IMR-90 (cell line): ENCODE measurements around the gene ADAMTS12. TPM values are rescaled to one million over a fixed set of nuclear protein-coding genes. Genes with fewer than 3 reads are reported as not detected.

Experiments
- ATAC-seq: fragments of 200-7000 bp; cut with Tn5 transposase; 2 replicates; pipeline ENCODE4 v1.9.1; 2020; ENCODE audit warnings: low read depth, mild to moderate bottlenecking, moderate library complexity
- BruUV-seq: library from RNA; stranded (reverse); fragments of 400-500 nt; replicated peaks from 2 replicates; lab custom pipeline; 2021; lab: Mats Ljungman, UMichigan
- CTCF ChIA-PET: fragments of 300-600 bp; formaldehyde crosslinking; extraction: SDS; loops from one replicate; lab custom pipeline; 2021; ENCODE audit warnings: antibody characterized with exemption; lab: Yijun Ruan, JAX
- POLR2A ChIA-PET: fragments of 300-600 bp; sonication (Branson Sonifier 250); formaldehyde crosslinking; loops from one replicate; lab custom pipeline; 2022; ENCODE audit warnings: antibody characterized with exemption; ENCODE audit not compliant: unreplicated experiment; lab: Charles Lee
- DNase-seq: peaks from one replicate; pipeline ENCODE4 v3.0.0; 2013
- H2AFZ ChIP-seq: replicated peaks from 2 replicates; pipeline ENCODE3; 2013; ENCODE audit warnings: low read length, mild to moderate bottlenecking; ENCODE audit not compliant: poor library complexity
- H2AK5ac ChIP-seq: 2 replicates; pipeline ENCODE4 v1.6.1; 2013; ENCODE audit warnings: low read depth, low read length, inconsistent platforms
- H2AK9ac ChIP-seq: replicated peaks from 2 replicates; pipeline ENCODE3; 2013; ENCODE audit warnings: mild to moderate bottlenecking, low read depth, low read length, moderate library complexity; ENCODE audit not compliant: poor library complexity
- H2BK120ac ChIP-seq: 2 replicates; pipeline ENCODE4 v1.6.1; 2013; ENCODE audit warnings: low read depth, low read length, inconsistent platforms
- H2BK15ac ChIP-seq: 3 replicates; pipeline ENCODE4 v1.6.1; 2013; ENCODE audit warnings: low read depth, low read length, inconsistent platforms
- H2BK20ac ChIP-seq: 2 replicates; pipeline ENCODE4 v1.6.1; 2013; ENCODE audit warnings: low read depth, mild to moderate bottlenecking, inconsistent platforms, low read length, moderate library complexity
- H2BK5ac ChIP-seq: 2 replicates; pipeline ENCODE4 v1.6.1; 2013; ENCODE audit warnings: mild to moderate bottlenecking, low read depth, low read length, inconsistent platforms; ENCODE audit not compliant: poor library complexity, severe bottlenecking
- H3K14ac ChIP-seq: replicated peaks from 2 replicates; pipeline ENCODE4 v1.6.1; 2013; ENCODE audit warnings: low read depth, low read length, inconsistent platforms
- H3K18ac ChIP-seq: 2 replicates; pipeline ENCODE4 v1.6.1; 2013; ENCODE audit warnings: low read depth, low read length, control low read depth
- H3K23ac ChIP-seq: 2 replicates; pipeline ENCODE4 v1.6.1; 2013; ENCODE audit warnings: low read depth, low read length, inconsistent platforms
- H3K27ac ChIP-seq: 2 replicates; pipeline ENCODE4 v1.5.1; 2013; ENCODE audit warnings: mild to moderate bottlenecking, control low read depth, low read length; ENCODE audit not compliant: insufficient read depth
- H3K27me3 ChIP-seq: 2 replicates; pipeline ENCODE4 v1.6.1; 2013; ENCODE audit warnings: low read length; ENCODE audit not compliant: control insufficient read depth, insufficient read depth
- H3K36me3 ChIP-seq: 2 replicates; pipeline ENCODE4 v1.6.1; 2013; ENCODE audit warnings: low read length, mixed read lengths; ENCODE audit not compliant: control insufficient read depth, insufficient read depth
- H3K4ac ChIP-seq: 2 replicates; pipeline ENCODE4 v1.6.1; 2013; ENCODE audit warnings: low read depth, low read length, inconsistent platforms
- H3K4me1 ChIP-seq: 2 replicates; pipeline ENCODE4 v1.6.1; 2013; ENCODE audit warnings: low read length, mixed read lengths; ENCODE audit not compliant: control insufficient read depth, insufficient read depth
- H3K4me2 ChIP-seq: 2 replicates; pipeline ENCODE4 v1.6.1; 2013; ENCODE audit warnings: low read depth, mild to moderate bottlenecking, control low read depth, low read length, moderate library complexity
- H3K4me3 ChIP-seq: 2 replicates; pipeline ENCODE4 v1.5.1; 2013; ENCODE audit warnings: low read depth, mild to moderate bottlenecking, control low read depth, low read length, moderate library complexity; ENCODE audit not compliant: insufficient read depth
- H3K56ac ChIP-seq: 2 replicates; pipeline ENCODE4 v1.6.1; 2013; ENCODE audit warnings: low read length, inconsistent platforms; ENCODE audit not compliant: insufficient read depth; ENCODE audit errors: extremely low read depth
- H3K79me1 ChIP-seq, 2 experiments: 2 replicates each; pipeline ENCODE4 v1.6.1; 2013; ENCODE audit warnings: low read length in 2 of 2, inconsistent platforms in 1 of 2, low read depth in 1 of 2
- H3K9ac ChIP-seq: 2 replicates; pipeline ENCODE4 v1.6.1; 2013; ENCODE audit warnings: low read depth, low read length, control low read depth
- H3K9me1 ChIP-seq: 2 replicates; pipeline ENCODE4 v1.6.1; 2013; ENCODE audit warnings: low read length, inconsistent platforms; ENCODE audit not compliant: insufficient read depth
- H3K9me3 ChIP-seq: 2 replicates; pipeline ENCODE4 v1.6.1; 2013; ENCODE audit warnings: low read length; ENCODE audit not compliant: control insufficient read depth, insufficient read depth
- H4K20me1 ChIP-seq: 2 replicates; pipeline ENCODE4 v1.6.1; 2013; ENCODE audit warnings: low read length, inconsistent platforms; ENCODE audit not compliant: insufficient read depth
- H4K5ac ChIP-seq: 2 replicates; pipeline ENCODE4 v1.6.1; 2013; ENCODE audit warnings: mild to moderate bottlenecking, low read depth, low read length, control low read depth
- H4K8ac ChIP-seq, 2 experiments: 2 replicates each; pipeline ENCODE4 v1.6.1; 2013; ENCODE audit warnings: low read depth in 2 of 2, low read length in 2 of 2, control low read depth in 1 of 2, inconsistent platforms in 1 of 2
- H4K91ac ChIP-seq: 2 replicates; pipeline ENCODE4 v1.6.1; 2013; ENCODE audit warnings: low read depth, low read length, inconsistent platforms; ENCODE audit not compliant: insufficient read depth
- BHLHE40 ChIP-seq: fragments of 150-350 bp; IDR thresholded peaks from 2 replicates; pipeline ENCODE4 v1.6.1; 2016; ENCODE audit warnings: mild to moderate bottlenecking, low read depth, low read length
- CEBPB ChIP-seq: IDR thresholded peaks from 2 replicates; pipeline ENCODE4 v1.6.1; 2012; ENCODE audit warnings: low read depth, low read length, improper control_type of control experiment
- CHD1 ChIP-seq: IDR thresholded peaks from 2 replicates; pipeline ENCODE4 v1.6.1; 2012; ENCODE audit warnings: low read depth, low read length, improper control_type of control experiment
- FOS ChIP-seq: fragments of 150-350 bp; IDR thresholded peaks from 2 replicates; pipeline ENCODE4 v1.6.1; 2016; ENCODE audit warnings: low read depth, low read length
- MAFK ChIP-seq: IDR thresholded peaks from 2 replicates; pipeline ENCODE4 v1.6.1; 2012; ENCODE audit warnings: low read depth, low read length, improper control_type of control experiment
- POLR2A ChIP-seq: IDR thresholded peaks from 2 replicates; pipeline ENCODE4 v1.6.1; 2012; ENCODE audit warnings: mild to moderate bottlenecking, low read depth, low read length
- RAD21 ChIP-seq: IDR thresholded peaks from 2 replicates; pipeline ENCODE4 v1.6.1; 2012; ENCODE audit warnings: low read length, improper control_type of control experiment
- RCOR1 ChIP-seq: IDR thresholded peaks from 2 replicates; pipeline ENCODE4 v1.6.1; 2012; ENCODE audit warnings: mild to moderate bottlenecking, low read length, improper control_type of control experiment; ENCODE audit not compliant: insufficient replicate concordance
- RFX5 ChIP-seq: IDR thresholded peaks from 2 replicates; pipeline ENCODE4 v1.8.0; 2012; ENCODE audit warnings: low read depth, mild to moderate bottlenecking, low read length, moderate library complexity
- SMC3 ChIP-seq: fragments of 150-350 bp; IDR thresholded peaks from 2 replicates; pipeline ENCODE4 v1.6.1; 2016; ENCODE audit warnings: low read depth, mild to moderate bottlenecking, antibody characterized with exemption, low read length, moderate library complexity
- WGBS, 2 experiments: methylation state at CpG; one replicate each; pipeline versions ENCODE4 v1.1.5 to v1.1.7; 2013; ENCODE audit warnings: missing lambda C conversion rate in 2 of 2; ENCODE audit not compliant: insufficient read length in 1 of 2; ENCODE audit errors: extremely low coverage in 2 of 2; 5-methylcytosine and 5-hydroxymethylcytosine counted together
- dilution Hi-C: fragments of 300-500 bp; cut with HindIII; formaldehyde crosslinking; loops from one replicate; pipeline ENCODE4 v1.14.3; 2018; ENCODE audit warnings: low sequenced_read_pairs; ENCODE audit not compliant: unreplicated experiment
- in situ Hi-C: fragments of 300-500 bp; cut with MboI; formaldehyde crosslinking; loops from 3 replicates; pipeline ENCODE4 v1.14.3; 2019; ENCODE audit warnings: low sequenced_read_pairs, inconsistent platforms, mixed read lengths
- intact Hi-C: fragments of 100-400 bp; cut with micrococcal nuclease; formaldehyde crosslinking; loops from 2 replicates; pipeline ENCODE4 v1.10.0; 2022
- polyA plus RNA-seq, 3 experiments: library from polyadenylated mRNA; depleted of rRNA; stranded (reverse); fragments of >200 nt; gene quantifications; 2 replicates each; pipeline ENCODE4 v1.2.3, GENCODE V29; 2012; ENCODE audit warnings: low replicate concordance in 1 of 3
- total RNA-seq: library from RNA; depleted of rRNA; stranded (reverse); fragments of >200 nt; gene quantifications from 2 replicates; pipeline ENCODE4 v1.2.3, GENCODE V29; 2012
- TF ChIP-seq, protein P1 (sequence below): fragments of 150-350 bp; IDR thresholded peaks from 2 replicates; pipeline ENCODE4 v1.6.1; 2016; ENCODE audit warnings: low read depth, mild to moderate bottlenecking, low read length, moderate library complexity, borderline replicate concordance
- TF ChIP-seq, protein P2 (sequence below): fragments of 150-350 bp; IDR thresholded peaks from 2 replicates; pipeline ENCODE4 v1.6.1; 2017; ENCODE audit warnings: mild to moderate bottlenecking, antibody characterized with exemption, low read length, low read depth

Gene ADAMTS12
- total and polyA plus RNA-seq, 2 of the 4 experiments (the other 2 are of a cell fraction): 27.3 to 51.3 TPM

DNA sequence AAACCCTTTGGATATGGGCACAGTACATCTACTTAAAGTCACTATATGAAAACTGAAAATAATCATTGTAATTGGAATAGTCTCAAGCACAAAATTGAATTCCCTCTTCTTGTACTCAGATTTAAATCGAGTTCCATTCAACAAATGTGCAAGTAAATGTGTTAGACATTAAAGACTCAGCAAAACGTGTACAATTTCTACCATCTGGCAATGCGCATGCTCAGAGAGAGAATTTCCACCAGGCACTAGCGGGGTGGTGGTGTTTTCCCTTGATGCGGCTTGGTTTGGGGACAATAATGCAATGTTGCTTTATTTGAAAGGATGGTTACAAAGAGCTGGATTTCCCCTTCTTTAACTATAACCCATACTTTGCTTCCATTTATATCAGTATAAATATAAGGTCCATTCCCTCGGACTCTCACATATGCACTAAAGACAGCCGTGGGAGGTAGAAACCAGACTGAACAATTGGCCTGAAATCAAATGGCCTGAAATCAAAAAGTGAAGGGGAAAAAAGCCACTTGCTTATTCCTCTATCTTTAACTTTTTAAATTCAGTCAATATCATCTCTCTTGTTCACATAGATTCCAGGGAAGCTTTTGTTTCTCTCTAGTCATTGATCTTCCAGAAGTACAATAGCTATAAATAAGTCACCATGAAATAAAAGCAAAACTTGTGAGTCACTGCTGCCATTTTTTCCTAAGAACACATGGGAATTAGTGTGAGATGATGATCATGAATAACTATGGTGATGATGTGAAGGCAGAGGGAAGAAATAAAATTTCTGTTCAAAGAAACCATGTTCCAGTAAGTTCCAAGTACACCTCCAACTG is 59.2 kb downstream of the ADAMTS12 start:
- ChIA-PET POLR2A (interaction anchor here (0.5 kb wide), 1 partner anchor 108 kb away, joined by 3 read pairs; no protein-coding TSS in a partner anchor), CTCF (no interaction called here)
- TF ChIP-seq, protein P1, sequence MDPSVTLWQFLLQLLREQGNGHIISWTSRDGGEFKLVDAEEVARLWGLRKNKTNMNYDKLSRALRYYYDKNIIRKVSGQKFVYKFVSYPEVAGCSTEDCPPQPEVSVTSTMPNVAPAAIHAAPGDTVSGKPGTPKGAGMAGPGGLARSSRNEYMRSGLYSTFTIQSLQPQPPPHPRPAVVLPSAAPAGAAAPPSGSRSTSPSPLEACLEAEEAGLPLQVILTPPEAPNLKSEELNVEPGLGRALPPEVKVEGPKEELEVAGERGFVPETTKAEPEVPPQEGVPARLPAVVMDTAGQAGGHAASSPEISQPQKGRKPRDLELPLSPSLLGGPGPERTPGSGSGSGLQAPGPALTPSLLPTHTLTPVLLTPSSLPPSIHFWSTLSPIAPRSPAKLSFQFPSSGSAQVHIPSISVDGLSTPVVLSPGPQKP: no peak
- TF ChIP-seq SMC3: no peak
- TF ChIP-seq CHD1: no peak
- TF ChIP-seq MAFK: no peak
- TF ChIP-seq RAD21: no peak
- TF ChIP-seq RFX5: no peak
- no peak for TF ChIP-seq RCOR1
- TF ChIP-seq, protein P2, sequence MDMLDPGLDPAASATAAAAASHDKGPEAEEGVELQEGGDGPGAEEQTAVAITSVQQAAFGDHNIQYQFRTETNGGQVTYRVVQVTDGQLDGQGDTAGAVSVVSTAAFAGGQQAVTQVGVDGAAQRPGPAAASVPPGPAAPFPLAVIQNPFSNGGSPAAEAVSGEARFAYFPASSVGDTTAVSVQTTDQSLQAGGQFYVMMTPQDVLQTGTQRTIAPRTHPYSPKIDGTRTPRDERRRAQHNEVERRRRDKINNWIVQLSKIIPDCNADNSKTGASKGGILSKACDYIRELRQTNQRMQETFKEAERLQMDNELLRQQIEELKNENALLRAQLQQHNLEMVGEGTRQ: no peak
- no peak for TF ChIP-seq BHLHE40
- TF ChIP-seq POLR2A: no peak
- TF ChIP-seq CEBPB: no peak
- TF ChIP-seq FOS: no peak
- Histone ChIP-seq H2BK120ac (no peak overlapping the region), H3K4me3 (no peak overlapping the region), H2BK5ac (peak overlapping the region; percentile 7), H3K27me3 (no peaks in the 10 kb centered on the region), H3K23ac (peak overlapping the region; percentile 6; the same call in 1 of the 2 replicates), H3K9ac (no peak overlapping the region), H3K14ac (peak overlapping the region; percentile 23), H3K4me2 (no peak overlapping the region), H3K18ac (peak overlapping the region; percentile 38; the same call in 1 of the 2 replicates), H3K4ac (no peak overlapping the region; the same call in 1 of the 2 replicates), H4K8ac (0 out of 4 replicates have a peak overlapping the region, but pooled peaks of 1 of the 2 experiments have one; percentile 7), H2AK9ac (no peak overlapping the region), H3K79me1 (peaks cover 9 to 38% of the 10 kb centered on the region in 2 experiments), H2BK20ac (no peak overlapping the region), H2AFZ (no peak overlapping the region), H3K27ac (no peak overlapping the region), H3K4me1 (peaks cover 16% of the 10 kb centered on the region), H4K5ac (no peak overlapping the region), H2BK15ac (no peak overlapping the region), H3K36me3 (no peaks in the 10 kb centered on the region), H4K20me1 (no peaks in the 10 kb centered on the region; the same call in 1 of the 2 replicates), H3K56ac (no peak overlapping the region), H3K9me3 (no peaks in the 10 kb centered on the region), H4K91ac (no peak overlapping the region), H2AK5ac (peak overlapping the region; percentile 60; the same call in 1 of the 2 replicates), H3K9me1 (0 out of 2 replicates have a peak, but pooled peaks cover 6% of the 10 kb centered on the region)
- dilution Hi-C loops: no loop called here
- intact Hi-C loops: no loop called here
- peak; percentile 63 for DNase-seq
- in situ Hi-C loops: no loop called here
- no peak for ATAC-seq
- no CpG with 5 or more reads among the region's 7 CpGs for WGBS, 2 experiments
- BruUV-seq: no TSS peak
